ENCODE results near the gene DKKL1. TPM values are rescaled to one million over a fixed set of nuclear protein-coding genes. Genes with fewer than 3 reads are reported as not detected.

Gene DKKL1
- total RNA-seq, 1 experiment from 2014 or later, result 0.13 TPM

DNA sequence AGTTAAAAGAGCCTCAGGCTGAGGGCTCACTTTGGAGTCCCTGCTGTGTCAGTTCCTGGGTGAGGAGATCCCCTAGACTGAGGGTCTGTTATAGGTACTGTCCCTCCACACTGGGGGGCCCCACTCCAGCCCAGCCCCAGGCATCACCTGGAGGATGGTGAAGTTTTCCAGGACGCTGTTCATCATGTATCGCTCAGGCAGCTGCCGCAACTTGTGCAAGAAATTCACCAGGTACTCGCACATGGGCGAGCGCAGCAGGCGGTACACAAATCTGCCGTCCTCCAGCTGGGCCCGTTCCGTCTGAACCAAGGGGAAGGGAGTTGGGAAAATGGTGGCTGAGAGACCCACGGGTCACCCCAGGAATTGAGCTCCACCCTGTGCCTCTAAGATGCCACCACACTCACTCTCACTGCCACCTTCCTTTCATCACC, 21.4 kb upstream of the DKKL1 start:
- H3K9me3 ChIP-seq (replicated peaks), result no peaks in the 10 kb centered on the region
- no peak overlapping the region for H3K4me3 ChIP-seq
- no peak for DNase-seq (ENCODE audit: low read depth in 1 of 2, low spot score in 2 of 2)
- 0 out of 2 replicates have a peak, but pooled peaks cover 3% of the 10 kb centered on the region for H3K4me1 ChIP-seq (replicated peaks)
- no peak overlapping the region for H3K27ac ChIP-seq
- H3K36me3 ChIP-seq, result peaks cover 51% of the 10 kb centered on the region
- no peaks in the 10 kb centered on the region for H3K27me3 ChIP-seq (replicated peaks)

DNA sequence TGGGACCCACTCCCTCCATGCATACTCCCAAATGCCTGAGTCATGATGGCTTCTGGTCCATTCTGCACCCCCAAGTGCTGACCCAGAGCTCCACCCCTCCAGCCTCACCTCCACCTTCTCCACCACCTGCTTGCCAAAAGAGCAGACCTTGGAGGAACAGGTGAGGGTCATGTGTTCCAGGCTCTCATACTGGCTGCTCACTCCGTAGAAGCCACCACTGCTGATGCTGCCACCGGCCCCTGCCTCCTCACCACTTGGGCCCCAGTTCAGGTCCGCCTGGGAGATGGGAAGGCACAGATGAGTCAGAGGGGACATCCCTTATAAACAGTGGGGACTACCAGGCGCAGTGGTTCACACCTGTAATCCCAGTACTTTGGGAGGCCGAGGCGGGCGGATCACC, 20.6 kb upstream of the DKKL1 start:
- DNase-seq (ENCODE audit: low read depth in 1 of 2, low spot score in 2 of 2), result no peak
- no peaks in the 10 kb centered on the region for H3K27me3 ChIP-seq (replicated peaks)
- 0 out of 2 replicates have a peak, but pooled peaks cover 3% of the 10 kb centered on the region for H3K4me1 ChIP-seq (replicated peaks)
- no peaks in the 10 kb centered on the region for H3K9me3 ChIP-seq (replicated peaks)
- H3K36me3 ChIP-seq, result peaks cover 59% of the 10 kb centered on the region
- no peak overlapping the region for H3K27ac ChIP-seq
- no peak overlapping the region for H3K4me3 ChIP-seq

DNA sequence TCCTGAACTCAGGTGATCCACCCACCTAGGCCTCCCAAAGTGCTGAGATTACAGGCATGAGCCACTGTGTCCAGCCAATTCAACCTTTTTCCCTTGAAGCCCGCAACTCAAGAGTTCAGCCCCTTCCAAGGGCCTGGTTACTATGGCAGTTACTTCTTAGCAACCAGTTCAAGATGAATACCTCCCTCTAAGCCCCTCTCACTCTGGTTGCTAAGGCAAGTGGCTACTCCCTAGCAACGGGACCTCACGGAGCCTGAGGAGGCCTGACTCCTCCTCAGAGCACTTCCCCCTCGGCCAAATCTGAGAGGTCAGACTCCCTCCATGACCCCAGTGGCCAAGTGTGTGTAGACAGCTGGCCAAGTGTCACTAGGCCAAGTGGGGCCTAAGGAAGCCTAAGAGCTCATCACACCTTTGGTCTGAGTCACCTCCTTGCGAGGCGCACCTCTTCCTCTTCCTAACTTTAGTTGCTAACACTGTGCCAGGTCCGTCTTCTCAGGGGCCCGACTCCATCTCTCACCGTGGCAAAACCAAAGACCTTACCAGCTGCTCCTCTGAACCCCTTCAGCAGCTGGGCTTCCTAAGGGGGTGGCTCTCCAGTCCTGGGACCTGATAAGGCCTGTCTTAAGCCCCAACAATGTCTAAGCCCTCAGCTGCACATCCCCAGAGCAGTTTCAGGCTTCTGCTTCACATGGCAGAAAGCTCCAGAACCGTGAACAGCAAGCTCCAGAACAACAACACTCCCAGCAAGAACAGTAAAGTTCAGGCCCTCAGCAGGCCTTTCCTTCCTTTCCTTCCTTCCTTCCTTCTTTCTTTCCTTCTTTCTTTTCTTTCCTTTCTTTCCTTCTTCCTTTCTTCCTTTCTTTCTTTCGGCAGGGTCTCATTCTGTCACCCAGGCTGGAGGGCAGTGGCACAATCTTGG, 18.9 kb upstream of the DKKL1 start:
- H3K4me1 ChIP-seq (replicated peaks), result 0 out of 2 replicates have a peak, but pooled peaks cover 3% of the 10 kb centered on the region

DNA sequence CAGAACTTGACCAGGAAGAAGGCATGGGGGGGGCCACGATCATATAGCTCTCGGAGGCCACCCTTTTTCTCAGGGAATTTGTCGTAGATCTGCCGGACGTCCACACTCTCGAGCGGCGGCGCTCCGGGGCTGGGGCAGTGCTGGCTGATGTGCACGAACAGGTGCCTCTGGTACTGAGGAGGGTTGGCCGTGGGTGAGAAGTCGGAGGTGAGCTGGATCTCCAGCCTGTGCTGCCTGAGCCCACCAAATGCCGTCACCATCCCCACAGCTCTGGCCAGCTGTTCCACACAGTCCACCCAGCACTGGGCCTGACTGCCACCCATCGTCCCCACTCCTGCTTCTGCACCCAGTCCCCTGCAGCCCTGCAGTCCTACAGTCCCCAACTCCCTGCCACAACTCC, 16.5 kb upstream of the DKKL1 start:
- H3K36me3 ChIP-seq, result peaks cover 74% of the 10 kb centered on the region
- no peak overlapping the region for H3K4me3 ChIP-seq
- no peaks in the 10 kb centered on the region for H3K9me3 ChIP-seq (replicated peaks)
- H3K27me3 ChIP-seq (replicated peaks), result no peaks in the 10 kb centered on the region
- no peaks in the 10 kb centered on the region for H3K4me1 ChIP-seq (replicated peaks)
- no peak overlapping the region for H3K27ac ChIP-seq
- no peak for DNase-seq (ENCODE audit: low read depth in 1 of 2, low spot score in 2 of 2)

More for the DNA sequence above, 18.9 kb upstream of the DKKL1 start:
- Histone ChIP-seq H3K9me3 (replicated peaks) (no peaks in the 10 kb centered on the region), H3K4me3 (no peak overlapping the region), H3K27ac (no peak overlapping the region), H3K36me3 (peaks cover 70% of the 10 kb centered on the region), H3K27me3 (replicated peaks) (no peaks in the 10 kb centered on the region)
- DNase-seq (ENCODE audit: low read depth in 1 of 2, low spot score in 2 of 2), result no peak

DNA sequence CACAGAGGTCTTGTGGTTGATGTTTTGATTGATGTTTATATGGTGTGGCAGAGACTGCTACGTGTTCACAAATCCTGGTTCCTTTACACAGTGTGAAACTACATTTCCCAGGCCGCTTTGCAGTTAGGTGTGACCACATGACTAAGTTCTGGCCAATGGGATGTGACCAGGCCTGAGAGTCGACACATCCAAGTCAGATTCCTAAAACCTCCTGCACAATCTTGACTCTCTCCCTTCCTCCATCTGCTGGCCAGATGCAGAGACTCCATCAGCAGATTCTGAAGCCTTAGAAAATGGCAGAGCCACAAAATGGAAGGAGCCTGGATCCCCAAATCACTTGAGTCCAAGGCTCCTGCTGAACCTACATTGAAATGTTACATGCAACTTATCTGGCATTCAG, 15.8 kb upstream of the DKKL1 start:
- Histone ChIP-seq H3K4me3 (no peak overlapping the region), H3K27me3 (replicated peaks) (no peaks in the 10 kb centered on the region), H3K9me3 (replicated peaks) (no peaks in the 10 kb centered on the region), H3K4me1 (replicated peaks) (no peaks in the 10 kb centered on the region), H3K36me3 (peaks cover 68% of the 10 kb centered on the region), H3K27ac (no peak overlapping the region)
- DNase-seq (ENCODE audit: low read depth in 1 of 2, low spot score in 2 of 2), result no peak

DNA sequence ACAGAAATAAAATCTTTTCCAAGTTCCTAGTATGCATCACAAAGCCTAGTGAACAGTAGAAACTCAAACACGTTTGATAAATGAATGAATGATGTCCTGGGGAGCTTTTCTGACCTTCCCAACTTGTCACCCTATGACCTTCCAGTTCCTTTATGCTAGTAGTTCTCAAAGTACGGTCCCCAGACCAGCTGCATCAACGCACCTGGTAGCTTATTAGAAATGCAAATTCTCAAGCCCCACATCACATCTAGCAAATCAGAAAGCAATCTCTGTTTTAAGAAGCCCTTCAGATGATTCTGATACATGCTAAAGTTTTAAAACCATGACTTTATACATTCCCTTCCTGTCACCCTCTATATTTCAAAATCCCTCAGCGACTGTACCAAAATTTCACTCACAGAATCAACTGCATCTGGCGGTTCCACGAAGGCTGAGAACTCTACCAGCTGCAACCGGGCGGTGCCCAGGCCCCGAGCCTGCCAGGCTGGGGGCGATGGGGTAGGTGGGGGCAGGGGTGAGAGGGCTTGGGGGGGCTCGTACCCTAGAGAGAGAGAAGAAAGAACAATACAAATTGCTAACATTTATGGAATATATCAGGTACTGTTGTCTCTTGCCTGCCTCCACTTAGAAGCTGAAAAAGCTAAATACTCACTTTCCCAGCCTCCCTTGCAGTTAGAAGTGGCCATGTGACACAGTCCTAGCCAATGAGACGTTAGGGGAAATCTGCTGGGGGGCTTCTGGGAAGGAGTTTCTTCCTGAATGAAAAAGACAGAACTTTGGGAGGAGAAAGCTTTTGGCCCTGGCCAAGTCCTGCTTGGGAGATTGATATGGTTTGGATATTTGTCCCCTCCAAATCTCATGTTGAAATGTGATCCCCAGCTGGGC, 15.1 kb upstream of the DKKL1 start:
- H3K27me3 ChIP-seq (replicated peaks), result no peaks in the 10 kb centered on the region
- no peak overlapping the region for H3K4me3 ChIP-seq
- DNase-seq (ENCODE audit: low read depth in 1 of 2, low spot score in 2 of 2), result no peak
- H3K9me3 ChIP-seq (replicated peaks), result no peaks in the 10 kb centered on the region
- no peak overlapping the region for H3K27ac ChIP-seq
- no peaks in the 10 kb centered on the region for H3K4me1 ChIP-seq (replicated peaks)
- peaks cover 62% of the 10 kb centered on the region for H3K36me3 ChIP-seq

DNA sequence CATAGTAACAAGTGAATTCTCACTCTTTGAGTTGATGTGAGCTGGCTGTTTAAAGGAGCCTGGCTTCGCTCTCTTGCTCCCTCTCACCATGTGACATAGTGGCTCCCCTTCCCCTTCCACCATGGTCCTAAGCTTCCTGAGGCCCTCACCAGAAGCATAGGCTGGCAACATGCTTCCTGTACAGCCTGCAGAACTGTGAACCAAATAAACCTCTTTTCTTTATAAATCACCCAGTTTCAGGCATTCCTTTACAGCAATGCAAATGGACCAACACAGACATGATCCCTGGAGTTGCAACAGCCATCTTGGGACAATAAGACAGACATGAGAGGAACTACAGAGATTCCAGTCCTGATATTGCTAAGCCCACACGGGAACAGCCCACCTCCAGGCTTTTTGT, 14.1 kb upstream of the DKKL1 start:
- Histone ChIP-seq H3K4me3 (no peak overlapping the region), H3K4me1 (replicated peaks) (no peaks in the 10 kb centered on the region), H3K27ac (no peak overlapping the region), H3K36me3 (peaks cover 63% of the 10 kb centered on the region), H3K9me3 (replicated peaks) (no peaks in the 10 kb centered on the region), H3K27me3 (replicated peaks) (no peaks in the 10 kb centered on the region)
- no peak for DNase-seq (ENCODE audit: low read depth in 1 of 2, low spot score in 2 of 2)

DNA sequence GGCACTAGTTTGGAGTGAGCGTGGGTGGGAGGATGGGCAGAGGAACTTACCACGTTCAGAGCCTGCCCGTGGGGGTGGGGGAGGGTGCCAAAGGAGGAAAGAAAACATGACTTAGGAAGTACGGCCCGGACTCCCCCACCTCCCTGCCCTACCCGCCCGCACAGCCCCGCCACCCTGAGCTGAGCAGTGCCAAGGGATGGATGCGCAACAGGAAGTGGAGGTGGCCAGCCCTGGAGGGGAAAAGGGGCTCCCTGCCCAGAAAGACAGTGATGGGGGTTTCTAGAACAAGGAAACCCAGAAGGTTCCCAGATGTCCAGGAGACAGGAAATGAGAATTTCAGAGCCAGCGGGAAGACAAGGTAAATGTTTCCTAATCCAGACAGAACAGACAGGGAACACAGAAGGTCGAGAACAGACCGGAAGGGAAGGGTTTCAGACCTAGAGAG, 7.7 kb upstream of the DKKL1 start:
- H3K4me3 ChIP-seq, result no peak overlapping the region

DNA sequence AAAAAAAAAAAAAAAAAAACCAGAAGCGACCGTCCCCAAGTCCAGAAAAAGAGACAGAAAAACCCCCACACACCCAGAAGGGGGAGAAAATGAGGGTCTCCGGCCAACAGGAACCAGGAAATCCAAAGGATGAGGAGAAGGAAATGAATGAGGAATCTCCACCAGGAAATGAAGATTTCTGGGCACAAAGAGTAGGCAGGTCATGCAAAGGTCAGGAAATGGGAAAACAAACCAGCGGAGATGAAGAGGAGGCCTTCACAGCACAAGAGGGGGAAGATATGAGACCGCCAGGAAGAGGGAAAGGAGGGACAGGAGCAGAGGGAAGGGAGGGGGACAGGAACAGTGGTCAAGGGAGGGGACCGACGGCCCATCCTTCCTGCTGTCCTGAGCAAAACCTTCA, 7.3 kb upstream of the DKKL1 start:
- Histone ChIP-seq H3K9me3 (replicated peaks) (no peaks in the 10 kb centered on the region), H3K4me1 (replicated peaks) (peaks cover 4% of the 10 kb centered on the region), H3K4me3 (no peak overlapping the region), H3K36me3 (peaks cover 36% of the 10 kb centered on the region), H3K27me3 (replicated peaks) (no peaks in the 10 kb centered on the region), H3K27ac (no peak overlapping the region)
- DNase-seq (ENCODE audit: low read depth in 1 of 2, low spot score in 2 of 2), result no peak

More for the DNA sequence above, 7.7 kb upstream of the DKKL1 start:
- Histone ChIP-seq H3K4me1 (replicated peaks) (no peaks in the 10 kb centered on the region), H3K36me3 (peaks cover 41% of the 10 kb centered on the region), H3K27me3 (replicated peaks) (no peaks in the 10 kb centered on the region), H3K27ac (no peak overlapping the region), H3K9me3 (replicated peaks) (no peaks in the 10 kb centered on the region)
- DNase-seq (ENCODE audit: low read depth in 1 of 2, low spot score in 2 of 2), result no peak

DNA sequence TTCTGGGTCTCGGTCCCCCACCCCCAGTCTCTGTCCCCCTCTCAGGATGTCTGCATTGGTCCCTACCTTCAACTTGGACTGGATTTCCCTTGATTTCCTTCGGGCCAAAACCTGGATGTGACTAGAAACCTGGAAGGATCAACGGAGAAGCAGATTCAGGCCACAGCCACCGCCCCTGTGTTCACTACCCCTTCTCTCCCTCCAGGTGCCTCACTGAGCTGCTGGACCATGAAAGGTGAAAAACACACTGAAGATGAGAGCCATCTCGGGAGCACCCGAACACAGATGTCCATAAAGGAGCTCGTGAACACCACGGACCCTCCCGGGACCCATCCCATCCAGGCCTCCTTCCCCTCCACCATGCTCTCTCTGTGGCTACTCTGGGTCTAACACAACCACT, 6.5 kb upstream of the DKKL1 start:
- no peak for DNase-seq (ENCODE audit: low read depth in 1 of 2, low spot score in 2 of 2)
- Histone ChIP-seq H3K4me1 (replicated peaks) (peaks cover 4% of the 10 kb centered on the region), H3K27me3 (replicated peaks) (no peaks in the 10 kb centered on the region), H3K4me3 (no peak overlapping the region), H3K27ac (no peak overlapping the region), H3K9me3 (replicated peaks) (no peaks in the 10 kb centered on the region), H3K36me3 (peaks cover 35% of the 10 kb centered on the region)

DNA sequence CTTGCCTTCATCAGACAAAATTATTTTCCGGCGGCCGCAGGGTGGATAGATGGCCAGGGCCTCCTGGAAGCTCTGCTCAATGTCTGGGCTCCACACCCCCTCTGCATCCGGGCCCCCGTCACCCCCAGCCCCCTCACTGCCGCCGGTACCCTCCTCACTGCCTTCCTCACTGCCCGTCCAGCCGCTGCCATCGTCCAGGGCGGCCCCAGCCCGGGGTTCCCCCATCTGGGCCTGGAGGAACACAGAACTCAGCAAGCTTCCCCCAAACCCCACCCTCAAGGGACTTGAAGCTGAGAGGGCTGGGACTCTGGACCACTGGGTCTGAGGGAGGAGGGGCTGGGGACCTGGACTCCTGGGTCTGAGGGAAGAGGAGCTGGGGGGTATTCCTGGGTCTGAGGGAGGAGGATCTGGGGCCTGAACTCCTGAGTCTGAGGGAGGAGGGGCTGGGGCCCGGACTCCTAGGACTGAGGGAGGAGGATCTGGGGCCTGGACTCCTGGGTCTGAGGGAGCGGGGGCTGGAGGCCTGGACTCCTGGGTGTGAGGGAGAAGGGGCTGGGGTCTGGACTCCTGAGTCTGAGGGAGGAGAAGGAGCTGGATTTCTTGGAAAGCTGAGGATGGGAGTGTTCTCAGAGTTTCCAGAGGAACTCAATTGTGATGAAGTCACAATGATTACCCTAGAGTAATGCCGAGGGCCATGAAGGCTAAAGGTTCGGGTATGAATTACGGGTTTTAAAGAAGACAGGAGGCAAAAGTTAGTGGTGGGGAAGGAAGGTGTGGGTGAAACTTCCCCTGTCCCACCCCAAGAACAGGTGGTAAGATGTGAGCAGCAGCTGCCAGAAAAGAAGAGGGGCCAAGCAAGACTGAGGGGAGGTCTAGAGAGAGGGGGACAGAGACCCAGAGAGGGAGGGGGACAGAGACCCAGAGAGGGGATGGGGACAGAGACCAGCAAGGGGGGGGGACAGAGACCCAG, 3.5 kb upstream of the DKKL1 start:
- H3K4me1 ChIP-seq (replicated peaks), result peaks cover 15% of the 10 kb centered on the region
- H3K27me3 ChIP-seq (replicated peaks), result no peaks in the 10 kb centered on the region
- H3K4me3 ChIP-seq, result no peak overlapping the region
- H3K9me3 ChIP-seq (replicated peaks), result no peaks in the 10 kb centered on the region
- DNase-seq (ENCODE audit: low read depth in 1 of 2, low spot score in 2 of 2), result no peak
- H3K27ac ChIP-seq, result no peak overlapping the region
- peaks cover 24% of the 10 kb centered on the region for H3K36me3 ChIP-seq

DNA sequence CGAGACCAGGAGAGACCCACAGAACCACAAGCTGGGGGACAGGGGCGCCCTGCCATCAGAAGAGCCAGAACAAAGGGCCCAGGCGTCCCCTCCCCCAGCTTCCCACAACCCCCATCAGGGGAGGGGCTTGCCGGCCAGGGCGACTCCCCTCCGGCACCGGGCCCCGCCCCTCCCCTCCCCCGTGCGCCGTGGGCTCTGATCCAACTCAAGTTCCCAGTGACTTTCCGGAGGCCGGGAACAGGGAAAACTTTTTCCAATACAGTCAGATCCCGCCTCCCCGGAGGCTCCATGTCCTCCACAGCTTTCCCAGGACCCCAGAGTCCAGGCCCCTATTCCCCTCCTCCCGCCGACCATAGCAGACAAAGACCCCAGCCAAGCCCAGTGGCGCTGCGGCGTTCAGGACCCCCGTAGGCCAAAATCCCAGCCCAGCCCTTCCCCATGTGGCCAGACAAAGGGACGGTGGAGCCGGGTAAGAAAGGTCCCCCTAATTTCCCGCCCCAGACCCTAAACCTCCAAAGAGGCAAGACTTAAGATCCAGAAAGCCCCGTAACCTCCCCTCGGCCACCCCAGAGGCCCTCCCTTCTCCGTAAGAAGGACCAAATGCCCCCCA, 2.1 kb upstream of the DKKL1 start:
- Histone ChIP-seq H3K9me3 (replicated peaks) (no peaks in the 10 kb centered on the region), H3K4me3 (peak overlapping the region; percentile 65), H3K36me3 (peaks cover 22% of the 10 kb centered on the region), H3K27ac (peak overlapping the region; percentile 63), H3K4me1 (replicated peaks) (peaks cover 15% of the 10 kb centered on the region), H3K27me3 (replicated peaks) (no peaks in the 10 kb centered on the region)
- peak; percentile 82 to 83 for DNase-seq (ENCODE audit: low read depth in 1 of 2, low spot score in 2 of 2)
